HG03571 (cell line): Measurements from ENCODE around the gene TTLL10.

Source experiments
- ATAC-seq: cut with Tn5 transposase; IDR thresholded peaks from one replicate; pipeline ENCODE4 v1.9.1; 2021; ENCODE audit not compliant: unreplicated experiment

TTLL10 gene

DNA sequence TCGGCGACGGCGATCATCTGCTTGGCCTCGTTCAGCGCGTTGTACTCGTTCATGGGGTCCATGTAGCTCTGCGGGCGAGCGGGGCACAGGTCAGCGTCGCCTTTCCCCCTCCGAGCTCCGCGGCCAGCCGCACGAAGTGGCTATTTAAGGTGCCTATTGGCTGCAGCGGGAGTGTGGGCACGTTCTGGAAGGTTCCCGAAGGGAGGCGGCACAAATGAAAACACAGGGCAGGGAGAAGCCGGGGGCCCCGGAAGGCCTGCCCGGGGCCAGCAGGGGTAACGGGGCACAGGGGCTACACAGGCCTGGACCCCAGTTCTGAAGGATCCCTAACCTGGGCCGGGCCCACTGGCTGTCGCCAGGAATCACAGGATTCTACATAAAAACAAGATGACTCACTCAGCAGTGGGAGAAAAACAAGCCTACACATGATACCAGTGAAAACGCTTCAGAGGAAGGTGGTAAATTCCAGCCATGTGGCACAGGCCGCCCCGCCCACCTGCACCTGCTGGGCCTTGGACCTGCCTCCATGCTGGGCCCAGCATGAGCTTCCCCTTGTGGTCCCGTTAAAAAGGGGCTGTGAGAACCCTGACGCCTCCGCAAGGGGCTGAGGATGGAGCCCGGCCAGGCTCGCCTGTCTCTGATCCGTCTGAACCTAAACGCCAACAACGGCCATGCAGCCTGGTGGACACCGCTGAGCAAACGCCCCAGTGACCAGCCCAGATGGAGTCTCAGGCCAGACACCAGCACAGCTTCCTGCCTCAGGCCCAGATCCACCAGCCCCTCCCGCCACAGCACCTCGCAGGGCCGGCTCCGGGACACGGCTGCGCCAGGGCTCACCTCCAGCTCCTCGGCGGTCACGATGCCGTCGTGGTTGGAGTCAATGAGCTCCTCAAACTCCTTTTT, 44.2 kb downstream of the TTLL10 start:
- no peak for ATAC-seq

DNA sequence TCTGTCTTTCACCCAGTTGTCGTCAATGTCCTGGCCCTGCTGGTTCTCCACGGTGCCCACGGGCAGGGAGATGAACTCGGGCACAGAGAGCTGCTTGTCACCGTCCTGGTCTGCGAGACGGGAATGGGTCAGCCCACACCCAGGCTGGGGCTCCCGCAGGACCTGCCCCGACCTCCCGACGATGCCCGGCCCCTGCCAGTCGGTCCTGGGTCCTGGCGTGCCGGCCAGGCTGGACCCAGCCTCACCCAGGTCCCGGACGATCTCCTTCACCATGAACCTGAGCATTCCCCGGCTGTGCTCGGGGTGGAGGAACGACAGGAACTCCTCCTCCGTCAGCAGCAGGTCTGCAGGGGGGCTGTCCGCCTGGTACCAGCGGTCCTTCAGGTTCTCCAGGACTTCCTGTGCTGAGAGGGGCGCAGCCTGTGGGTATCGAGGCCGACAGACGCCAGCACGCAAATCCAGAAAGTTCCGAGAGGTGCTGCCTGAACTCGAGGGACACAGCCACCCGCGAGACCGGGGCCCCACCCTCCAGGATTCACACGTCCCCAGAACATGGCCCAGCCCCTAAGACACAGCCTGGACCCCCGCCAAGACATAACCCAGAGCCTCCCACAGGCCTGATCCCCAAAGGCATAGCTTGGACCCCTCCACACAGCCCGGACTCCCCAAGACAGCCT, 45.0 kb downstream of the TTLL10 start:
- no peak for ATAC-seq

DNA sequence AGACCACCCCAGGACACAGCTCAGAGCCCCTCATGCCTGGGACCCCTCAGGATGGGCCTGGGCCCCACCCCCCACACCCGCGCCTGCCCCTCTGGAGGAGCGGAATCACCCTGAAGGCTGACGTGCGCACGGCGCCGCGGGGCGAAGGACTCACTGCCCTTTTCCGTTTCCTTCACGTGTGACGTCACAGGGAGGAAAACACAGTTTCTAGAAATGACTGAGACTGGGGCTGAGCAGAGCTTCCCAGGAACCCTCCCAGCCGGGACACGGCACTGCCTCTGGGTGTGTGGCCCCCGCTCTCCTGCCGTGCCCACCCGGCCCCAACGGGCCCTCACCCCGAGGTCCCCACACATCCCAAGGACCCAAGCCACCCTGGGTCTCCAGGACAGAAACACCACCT, 45.7 kb downstream of the TTLL10 start:
- ATAC-seq = no peak

DNA sequence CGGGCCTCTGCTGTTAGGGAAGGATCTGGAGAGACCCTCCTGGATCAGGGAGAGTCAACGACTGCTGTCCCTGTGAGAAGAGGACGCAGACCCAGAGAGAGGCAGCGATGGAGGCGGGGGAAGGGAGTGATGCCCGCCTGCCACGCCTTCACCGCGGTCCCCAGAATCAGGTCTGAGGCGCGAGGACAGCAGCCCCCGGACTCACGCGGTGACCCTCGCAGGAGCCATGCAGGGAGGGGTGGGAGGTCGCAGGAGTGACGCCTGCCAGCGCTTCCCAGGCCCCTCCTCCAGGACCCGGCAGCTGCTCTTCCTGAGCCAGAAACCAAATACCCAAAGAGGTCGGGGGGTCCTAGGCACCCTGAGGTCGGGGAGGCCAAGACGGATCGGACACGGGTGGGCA, 46.5 kb downstream of the TTLL10 start:
- ATAC-seq = no peak

DNA sequence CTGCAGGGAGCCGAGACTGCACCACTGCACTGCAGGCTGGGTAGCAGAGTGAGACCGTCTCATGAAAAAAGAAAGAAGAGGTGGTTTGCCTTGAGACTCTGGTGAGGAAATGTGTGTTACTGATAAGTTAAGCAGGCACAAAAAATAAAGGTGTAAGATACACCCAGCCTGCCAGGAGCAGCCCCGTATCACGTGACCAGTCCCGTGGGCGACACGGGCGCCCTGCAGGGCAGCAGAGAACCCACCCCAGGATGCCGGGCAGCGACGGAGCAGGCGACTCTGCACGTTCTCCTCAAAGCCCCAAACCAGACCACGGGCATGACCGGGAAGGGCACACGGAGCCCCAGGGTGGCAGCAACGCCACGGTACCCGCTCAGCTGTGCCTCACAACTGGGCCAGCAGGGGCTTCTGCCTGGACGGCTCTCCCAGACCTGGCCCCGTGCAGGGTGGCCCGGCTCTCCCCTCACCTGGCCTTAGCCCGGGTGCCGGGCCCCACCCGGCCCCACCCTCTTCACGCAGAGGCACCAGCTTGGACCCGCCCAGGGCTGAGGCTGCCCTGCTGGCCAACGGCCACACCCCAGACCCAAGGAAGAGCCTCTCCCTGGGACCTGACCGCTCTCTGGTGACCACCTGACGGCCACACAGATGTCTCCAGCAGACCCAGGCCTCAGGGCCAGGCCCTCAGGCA, 48.4 kb downstream of the TTLL10 start:
- ATAC-seq = no peak

DNA sequence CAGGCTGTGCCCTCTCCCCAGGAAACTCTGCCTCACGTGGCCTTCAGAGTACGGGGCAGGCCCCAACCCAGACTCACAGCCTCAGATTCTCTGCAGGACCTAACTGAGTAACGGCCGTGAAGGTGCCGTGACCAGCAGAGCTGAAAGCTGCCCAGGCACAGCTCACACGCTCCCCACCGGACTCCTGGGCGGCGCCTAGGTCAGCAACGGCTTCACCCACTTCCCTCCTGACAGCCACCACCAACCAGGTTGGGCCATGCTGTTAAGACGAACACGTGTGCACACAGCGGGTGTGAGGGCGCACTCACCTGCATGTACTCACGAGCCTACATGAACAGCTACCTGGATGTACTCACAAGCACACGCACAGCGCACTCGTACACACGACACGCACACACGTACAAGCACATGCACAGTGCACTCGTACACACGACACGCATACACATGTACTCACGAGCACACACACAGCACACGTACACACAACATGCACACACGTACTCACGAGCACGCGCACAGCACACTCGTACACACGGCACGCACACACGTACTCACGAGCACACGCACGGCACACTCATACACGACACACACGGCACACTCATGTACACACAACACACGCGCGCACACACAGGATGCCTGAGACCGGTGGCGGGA, 49.0 kb downstream of the TTLL10 start:
- no peak for ATAC-seq

DNA sequence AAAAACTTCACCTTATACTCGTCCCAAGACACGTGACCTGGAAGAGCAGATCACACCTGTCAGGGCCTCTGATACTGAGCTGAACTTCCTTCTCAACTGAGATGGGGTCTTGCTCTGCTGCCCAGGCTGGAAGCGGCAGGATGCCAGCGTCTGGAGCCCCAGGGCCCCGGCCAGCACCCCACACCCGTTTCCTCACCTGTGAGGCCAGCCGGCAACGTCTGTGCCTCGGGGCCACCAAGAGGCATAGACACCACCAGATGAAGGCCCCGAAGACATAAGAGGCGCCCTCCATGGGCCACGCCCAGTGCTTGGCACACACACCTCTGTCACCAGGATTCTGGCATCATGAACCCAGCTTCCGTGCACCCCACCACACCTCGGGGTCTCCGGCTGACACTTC, 49.6 kb downstream of the TTLL10 start:
- ATAC-seq = no peak

DNA sequence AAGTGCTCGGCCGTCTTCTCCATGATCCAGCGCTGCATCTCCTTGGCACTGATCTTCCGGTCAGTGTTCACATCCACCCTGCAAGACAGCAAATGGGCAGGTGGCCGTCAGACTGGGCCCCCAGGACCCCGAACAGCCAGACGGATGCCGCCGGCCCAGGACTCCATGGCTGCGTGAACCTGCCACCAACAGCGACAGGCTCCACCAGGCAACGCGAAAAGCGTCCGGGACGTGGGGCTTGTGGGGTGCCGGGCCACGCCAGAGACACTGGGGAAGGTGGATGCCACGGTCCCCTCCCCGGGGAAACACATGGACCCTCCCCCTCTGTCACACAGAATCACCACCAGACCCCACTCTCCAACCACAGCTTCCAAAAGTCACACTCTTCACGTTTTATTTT, 50.2 kb downstream of the TTLL10 start:
- ATAC-seq = no peak

DNA sequence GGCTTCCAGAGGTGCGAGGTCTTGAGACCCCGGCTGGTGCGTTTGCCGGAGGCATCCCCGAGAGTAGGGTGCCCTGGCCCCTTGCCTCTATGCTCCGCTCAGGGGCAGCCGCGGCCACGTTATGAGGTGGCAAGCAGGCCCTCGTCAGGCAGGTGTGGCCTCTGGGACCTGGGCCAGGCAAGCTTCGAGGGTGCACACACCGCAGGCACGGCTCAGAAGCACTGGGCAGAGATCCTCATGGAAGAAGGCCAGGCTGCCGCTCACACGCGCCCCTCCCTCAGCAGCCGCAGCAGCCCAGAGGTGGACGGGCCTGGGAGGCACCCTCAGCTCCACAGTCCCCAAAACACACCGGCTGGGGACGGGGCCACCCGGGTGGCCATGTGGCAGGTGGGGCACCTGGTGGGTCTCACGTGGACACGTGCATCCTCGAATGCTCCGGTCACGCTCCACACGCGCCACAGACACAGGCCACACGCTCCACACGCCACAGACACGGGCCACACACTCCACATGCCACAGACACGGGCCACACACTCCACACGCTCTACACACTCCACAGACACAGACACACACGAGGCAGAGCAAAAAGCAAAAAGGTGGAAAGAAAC, 51.7 kb downstream of the TTLL10 start:
- ATAC-seq = no peak

DNA sequence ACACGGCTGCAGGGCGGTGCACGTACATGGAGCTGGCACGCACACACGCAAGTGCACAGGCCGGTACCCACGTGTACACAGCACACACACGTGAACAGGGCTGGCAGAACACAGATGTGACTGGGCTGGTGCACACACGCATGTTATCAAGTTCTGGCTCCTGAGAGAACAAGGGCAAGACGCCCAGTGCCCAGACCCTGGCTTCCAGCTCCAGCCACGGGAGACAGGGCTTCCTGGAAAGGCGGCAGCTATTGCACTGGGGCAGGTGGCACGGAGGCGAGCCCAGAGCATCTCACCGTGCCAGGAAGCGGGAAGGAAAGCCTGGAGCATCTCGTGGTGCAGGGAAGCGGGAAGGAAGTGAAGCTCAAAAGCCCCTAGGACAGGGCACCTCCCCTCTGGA, 52.2 kb downstream of the TTLL10 start:
- no peak for ATAC-seq

DNA sequence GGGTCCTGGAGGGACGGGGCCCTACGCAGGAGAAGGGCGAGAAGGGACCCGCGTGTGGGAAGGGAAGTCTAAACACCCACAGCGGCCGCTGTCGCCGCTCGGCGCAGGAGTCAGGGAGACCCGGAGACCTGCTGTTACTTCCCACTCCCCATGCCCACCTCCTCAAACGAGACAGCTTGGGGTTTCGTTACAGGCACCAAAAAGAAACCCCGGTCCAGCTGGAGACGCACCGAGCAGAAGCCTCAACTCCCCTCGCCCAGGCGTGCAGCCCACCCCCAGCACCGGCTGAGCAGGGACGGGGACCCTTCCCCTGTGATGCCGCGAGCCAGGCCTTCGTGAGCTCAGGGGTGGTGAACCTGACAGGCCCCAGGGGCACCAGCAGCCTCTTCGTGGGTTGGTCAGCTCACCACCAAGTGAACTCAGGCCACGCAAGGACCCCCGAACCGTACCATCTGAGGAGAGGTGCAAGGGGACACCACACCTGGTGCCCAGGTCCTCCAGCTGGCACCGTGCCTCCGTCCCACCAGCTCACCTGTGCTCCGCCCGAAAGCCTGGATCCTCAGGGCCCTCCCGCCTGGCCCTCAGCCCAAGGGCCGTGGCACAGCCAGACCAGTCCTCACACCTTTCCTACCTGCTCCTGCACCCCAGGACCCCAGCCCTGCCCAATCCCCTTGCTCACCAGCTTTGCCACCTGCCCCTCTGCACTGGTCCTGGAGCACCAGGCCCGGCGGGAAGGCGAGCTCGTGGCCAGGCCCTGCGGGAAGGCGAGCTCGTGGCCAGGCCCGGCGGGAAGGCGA, 53.1 kb downstream of the TTLL10 start:
- ATAC-seq = no peak

DNA sequence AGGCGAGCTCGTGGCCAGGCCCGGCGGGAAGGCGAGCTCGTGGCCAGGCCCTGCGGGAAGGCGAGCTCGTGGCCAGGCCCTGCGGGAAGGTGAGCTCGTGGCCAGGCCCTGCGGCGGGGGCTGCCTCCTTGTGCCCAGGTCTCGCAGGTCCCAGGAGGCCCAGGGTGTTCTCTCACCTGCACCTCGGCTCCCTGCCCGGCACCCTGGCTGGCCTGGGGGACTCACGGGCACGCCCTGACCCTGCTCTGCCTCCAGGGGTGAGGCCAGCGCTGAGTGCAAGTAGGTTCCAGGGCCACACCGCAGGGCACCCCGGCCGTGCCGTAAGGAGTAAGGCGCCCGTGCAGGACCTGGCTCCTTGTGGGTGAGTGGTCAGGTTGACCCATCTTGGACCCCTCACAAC, 53.7 kb downstream of the TTLL10 start:
- ATAC-seq = no peak

DNA sequence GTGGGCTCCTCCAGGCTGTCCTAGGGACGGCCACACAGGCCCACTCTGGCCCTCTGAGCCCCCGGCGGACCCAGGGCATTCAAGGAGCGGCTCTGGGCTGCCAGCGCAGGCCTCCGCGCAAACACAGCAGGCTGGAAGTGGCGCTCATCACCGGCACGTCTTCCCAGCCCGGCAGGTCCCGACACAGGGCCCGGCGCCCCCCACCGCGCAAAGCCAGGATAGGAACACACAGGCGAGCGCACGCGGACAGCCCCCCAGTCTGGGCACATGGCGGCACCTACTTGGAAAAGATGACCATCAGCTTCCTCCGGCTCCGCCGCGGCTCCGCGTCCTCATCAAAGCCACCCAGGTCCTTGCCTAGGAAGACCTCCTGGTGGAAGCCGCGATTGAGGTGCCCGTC, 54.5 kb downstream of the TTLL10 start:
- no peak for ATAC-seq

DNA sequence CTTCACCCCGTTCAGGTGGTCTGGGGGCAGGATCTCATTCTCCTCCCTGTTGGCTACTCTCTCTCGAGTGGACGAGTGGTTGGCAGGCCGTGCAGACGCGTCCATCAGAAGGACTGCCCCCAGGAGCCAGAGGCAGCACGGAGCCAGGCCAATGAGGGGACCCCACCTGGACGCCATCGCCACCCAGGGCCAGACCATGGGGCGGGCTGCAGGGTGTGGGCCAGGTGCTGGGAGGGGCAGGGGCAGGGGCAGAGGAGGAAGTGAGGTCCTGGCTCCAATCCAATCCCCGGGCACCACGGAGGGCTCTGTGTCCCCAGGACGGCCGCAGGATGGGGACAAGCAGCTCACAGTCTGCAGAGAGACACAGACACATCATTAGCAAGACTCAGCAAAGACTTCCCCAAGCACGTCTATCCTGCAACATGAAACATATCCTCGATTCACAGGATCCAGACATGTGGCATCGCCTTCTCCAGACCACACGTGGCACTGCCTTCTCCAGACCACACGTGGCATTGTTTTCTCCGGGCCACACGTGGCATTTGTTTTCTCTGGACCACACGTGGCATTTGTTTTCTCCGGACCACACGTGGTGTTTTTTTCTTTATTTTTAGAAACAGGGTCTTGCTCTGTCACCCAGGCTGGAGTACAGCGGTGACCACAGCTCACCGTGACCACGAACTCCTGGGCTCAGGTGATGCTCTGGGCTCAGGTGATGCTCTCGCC, 55.1 kb downstream of the TTLL10 start:
- no peak for ATAC-seq

DNA sequence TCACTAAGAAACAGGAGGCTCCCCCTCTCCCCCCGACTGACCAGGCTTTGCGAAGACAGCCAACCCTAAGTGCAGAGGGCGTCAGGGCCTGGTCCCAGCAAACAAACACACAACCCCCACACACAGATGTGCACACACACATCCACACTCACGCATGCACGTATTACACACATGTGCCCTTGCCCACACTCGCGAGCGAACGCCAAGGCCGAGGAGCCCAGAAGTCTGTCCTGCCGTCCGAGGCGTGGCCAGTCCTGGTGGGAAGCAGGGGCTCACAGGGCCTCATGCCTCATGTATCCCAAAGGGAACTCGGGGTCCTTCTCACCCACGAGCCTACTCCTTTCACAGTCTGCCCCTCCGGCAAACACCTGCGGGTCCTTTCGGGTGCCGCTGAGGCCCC, 56.1 kb downstream of the TTLL10 start:
- no peak for ATAC-seq

DNA sequence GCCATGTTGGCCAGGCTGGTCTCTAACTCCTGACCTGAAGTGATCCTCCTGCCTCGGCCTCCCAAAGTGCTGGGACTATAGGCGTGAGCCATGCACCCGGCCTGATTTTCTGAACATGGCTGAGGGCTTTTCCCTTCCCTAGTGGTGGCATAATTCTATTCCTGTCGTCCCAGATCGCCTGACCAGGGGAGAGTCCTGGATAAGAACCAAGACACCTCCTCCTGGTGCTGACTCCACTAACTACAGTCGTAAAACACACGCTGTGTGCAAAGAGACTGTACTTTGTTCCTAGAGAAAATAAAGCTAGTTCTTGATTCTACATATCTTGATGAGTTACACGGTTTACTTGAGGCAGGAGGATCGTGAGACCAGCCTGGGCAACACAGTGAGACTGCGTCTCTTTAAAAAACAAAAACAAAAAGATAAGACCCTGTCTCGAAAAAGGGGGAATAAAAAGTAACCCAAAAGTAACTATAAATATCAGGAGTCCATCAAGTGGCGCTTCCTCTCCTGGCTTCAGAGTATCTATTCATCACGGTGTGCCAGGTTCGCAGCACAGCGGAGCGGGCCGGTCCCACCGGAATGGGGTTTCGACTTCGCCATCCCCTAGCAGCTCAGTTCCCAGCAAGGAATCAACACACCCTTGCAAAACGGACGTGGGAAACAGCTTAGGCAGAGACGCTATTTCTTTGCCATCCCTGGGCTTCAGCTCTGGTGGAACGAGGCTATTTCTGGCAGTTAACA, 57.1 kb downstream of the TTLL10 start:
- ATAC-seq = no peak

DNA sequence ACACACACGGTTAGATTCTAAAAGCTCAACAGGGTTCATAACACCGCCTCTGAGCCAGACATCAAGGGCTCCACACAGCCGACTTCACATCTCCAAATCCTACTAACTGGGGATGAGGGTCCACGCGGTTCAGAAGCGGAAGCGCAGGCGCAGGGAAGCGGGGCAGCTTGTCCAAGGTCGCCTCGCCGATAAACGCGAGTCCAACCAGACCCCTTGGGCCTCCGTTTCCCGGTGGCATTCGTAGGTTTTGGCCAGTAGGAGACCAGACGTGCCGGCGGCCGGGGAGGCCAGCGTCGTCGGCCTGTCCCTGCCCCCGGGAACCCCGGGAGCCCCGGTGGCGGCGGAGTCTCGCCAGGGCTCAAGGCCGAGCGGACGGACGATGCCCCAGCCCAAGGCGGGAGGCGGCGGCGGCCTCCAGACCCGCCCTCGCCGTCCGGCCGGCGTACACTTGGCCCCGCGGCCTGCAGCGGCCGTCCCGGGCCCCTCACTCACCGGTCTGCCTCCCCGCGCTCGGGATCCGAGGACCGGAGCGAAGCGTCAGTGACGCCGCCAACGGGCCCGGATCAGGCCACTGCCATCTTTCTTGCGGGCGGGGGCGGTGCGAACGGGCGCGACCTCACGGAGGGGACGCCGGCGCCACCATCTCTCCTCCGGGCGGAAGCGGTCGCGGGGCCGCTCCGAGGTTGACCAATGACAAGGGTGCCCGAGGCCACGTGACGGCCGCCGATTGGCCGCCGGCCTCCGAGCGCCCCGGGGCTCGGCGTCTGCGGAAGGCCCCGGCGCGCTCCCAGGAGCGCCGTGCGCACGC, 57.9 kb downstream of the TTLL10 start, which contains the start of gene SDF4:
TSS of gene SDF4 (minus strand) at position 602 of the 808 bp plus-strand sequence. CDS start 3,229 bp downstream, outside the sequence.
- peak; percentile 83 for ATAC-seq
